Sigmoid colon (tissue), 4 donors: ENCODE measurements around the gene CLTCL1.

Experiments
- POLR2AphosphoS5 ChIP-seq, 4 donors: sonication (generic); formaldehyde crosslinking; IDR thresholded peaks; one replicate each; pipeline ENCODE4 v1.6.1; 2017; ENCODE audit warnings: antibody characterized with exemption in 4 of 4
- TF ChIP-seq, protein P1 (sequence below), 4 experiments: fragments of 450-650 bp in 3 of 4; fragments of 200-600 bp in 1 of 4; IDR thresholded peaks; one replicate each; pipeline ENCODE4 v1.5.1; 2016 to 2019; ENCODE audit warnings: antibody characterized with exemption in 4 of 4, mild to moderate bottlenecking in 3 of 4, moderate library complexity in 2 of 4

GRCh38 chr22:19169947-19170318 lies 121.6 kb downstream of the CLTCL1 start:
- TF ChIP-seq, protein P1, sequence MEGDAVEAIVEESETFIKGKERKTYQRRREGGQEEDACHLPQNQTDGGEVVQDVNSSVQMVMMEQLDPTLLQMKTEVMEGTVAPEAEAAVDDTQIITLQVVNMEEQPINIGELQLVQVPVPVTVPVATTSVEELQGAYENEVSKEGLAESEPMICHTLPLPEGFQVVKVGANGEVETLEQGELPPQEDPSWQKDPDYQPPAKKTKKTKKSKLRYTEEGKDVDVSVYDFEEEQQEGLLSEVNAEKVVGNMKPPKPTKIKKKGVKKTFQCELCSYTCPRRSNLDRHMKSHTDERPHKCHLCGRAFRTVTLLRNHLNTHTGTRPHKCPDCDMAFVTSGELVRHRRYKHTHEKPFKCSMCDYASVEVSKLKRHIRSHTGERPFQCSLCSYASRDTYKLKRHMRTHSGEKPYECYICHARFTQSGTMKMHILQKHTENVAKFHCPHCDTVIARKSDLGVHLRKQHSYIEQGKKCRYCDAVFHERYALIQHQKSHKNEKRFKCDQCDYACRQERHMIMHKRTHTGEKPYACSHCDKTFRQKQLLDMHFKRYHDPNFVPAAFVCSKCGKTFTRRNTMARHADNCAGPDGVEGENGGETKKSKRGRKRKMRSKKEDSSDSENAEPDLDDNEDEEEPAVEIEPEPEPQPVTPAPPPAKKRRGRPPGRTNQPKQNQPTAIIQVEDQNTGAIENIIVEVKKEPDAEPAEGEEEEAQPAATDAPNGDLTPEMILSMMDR (IDR thresholded peaks at IDR 0.05): no peak
- TF ChIP-seq POLR2AphosphoS5 (IDR thresholded peaks at IDR 0.05): no peak
